ENCODE measurements around the gene CMKLR1.

CMKLR1 gene

GRCh38 chr12:108254030-108254429 is 85.1 kb downstream of the CMKLR1 start:
- H3K4me1 ChIP-seq (ENCODE audit: control insufficient read depth in 1 of 2, insufficient read depth in 2 of 2, low read length in 2 of 2), result no peaks in the 10 kb centered on the region
- H3K27ac ChIP-seq (ENCODE audit: low read depth, low read length), result no peak overlapping the region

GRCh38 chr12:108253540-108253939 is 85.6 kb downstream of the CMKLR1 start:
- H3K27me3 ChIP-seq (ENCODE audit: control insufficient read depth in 1 of 2, insufficient read depth in 2 of 2, low read length in 2 of 2), result no peaks in the 10 kb centered on the region
- H3K4me3 ChIP-seq (ENCODE audit: low read depth in 1 of 2, low read length in 2 of 2), result no peak overlapping the region
- H3K9ac ChIP-seq (ENCODE audit: low read depth in 1 of 2, low read length in 2 of 2), result no peak overlapping the region
- H3K36me3 ChIP-seq (ENCODE audit: control insufficient read depth in 1 of 2, insufficient read depth in 2 of 2, low read length in 2 of 2), result no peaks in the 10 kb centered on the region
- H3K9me3 ChIP-seq (ENCODE audit: control insufficient read depth in 1 of 2, low read length in 2 of 2), result no peaks in the 10 kb centered on the region
- no peaks in the 10 kb centered on the region for H3K4me1 ChIP-seq (ENCODE audit: control insufficient read depth in 1 of 2, insufficient read depth in 2 of 2, low read length in 2 of 2)
- H3K27ac ChIP-seq (ENCODE audit: low read depth, low read length), result no peak overlapping the region

More at GRCh38 chr12:108254030-108254429, 85.1 kb downstream of the CMKLR1 start:
- Histone ChIP-seq H3K27me3 (ENCODE audit: control insufficient read depth in 1 of 2, insufficient read depth in 2 of 2, low read length in 2 of 2) (no peaks in the 10 kb centered on the region), H3K4me3 (ENCODE audit: low read depth in 1 of 2, low read length in 2 of 2) (no peak overlapping the region), H3K9ac (ENCODE audit: low read depth in 1 of 2, low read length in 2 of 2) (no peak overlapping the region), H3K36me3 (ENCODE audit: control insufficient read depth in 1 of 2, insufficient read depth in 2 of 2, low read length in 2 of 2) (no peaks in the 10 kb centered on the region), H3K9me3 (ENCODE audit: control insufficient read depth in 1 of 2, low read length in 2 of 2) (no peaks in the 10 kb centered on the region)

GRCh38 chr12:108252523-108252922 is 86.6 kb downstream of the CMKLR1 start:
- Histone ChIP-seq H3K36me3 (ENCODE audit: control insufficient read depth in 1 of 2, insufficient read depth in 2 of 2, low read length in 2 of 2) (no peaks in the 10 kb centered on the region), H3K27ac (ENCODE audit: low read depth, low read length) (no peak overlapping the region), H3K9ac (ENCODE audit: low read depth in 1 of 2, low read length in 2 of 2) (no peak overlapping the region), H3K27me3 (ENCODE audit: control insufficient read depth in 1 of 2, insufficient read depth in 2 of 2, low read length in 2 of 2) (no peaks in the 10 kb centered on the region), H3K9me3 (ENCODE audit: control insufficient read depth in 1 of 2, low read length in 2 of 2) (no peaks in the 10 kb centered on the region), H3K4me3 (ENCODE audit: low read depth in 1 of 2, low read length in 2 of 2) (no peak overlapping the region), H3K4me1 (ENCODE audit: control insufficient read depth in 1 of 2, insufficient read depth in 2 of 2, low read length in 2 of 2) (no peaks in the 10 kb centered on the region)

GRCh38 chr12:108248011-108248410 is 91.1 kb downstream of the CMKLR1 start:
- no peaks in the 10 kb centered on the region for H3K9me3 ChIP-seq (ENCODE audit: control insufficient read depth in 1 of 2, low read length in 2 of 2)
- H3K9ac ChIP-seq (ENCODE audit: low read depth in 1 of 2, low read length in 2 of 2), result no peak overlapping the region
- H3K4me1 ChIP-seq (ENCODE audit: control insufficient read depth in 1 of 2, insufficient read depth in 2 of 2, low read length in 2 of 2), result no peaks in the 10 kb centered on the region
- no peaks in the 10 kb centered on the region for H3K27me3 ChIP-seq (ENCODE audit: control insufficient read depth in 1 of 2, insufficient read depth in 2 of 2, low read length in 2 of 2)
- H3K36me3 ChIP-seq (ENCODE audit: control insufficient read depth in 1 of 2, insufficient read depth in 2 of 2, low read length in 2 of 2), result no peaks in the 10 kb centered on the region
- no peak overlapping the region for H3K4me3 ChIP-seq (ENCODE audit: low read depth in 1 of 2, low read length in 2 of 2)
- no peak overlapping the region for H3K27ac ChIP-seq (ENCODE audit: low read depth, low read length)

GRCh38 chr12:108247130-108247529 is 92.0 kb downstream of the CMKLR1 start:
- Histone ChIP-seq H3K36me3 (ENCODE audit: control insufficient read depth in 1 of 2, insufficient read depth in 2 of 2, low read length in 2 of 2) (no peaks in the 10 kb centered on the region), H3K4me1 (ENCODE audit: control insufficient read depth in 1 of 2, insufficient read depth in 2 of 2, low read length in 2 of 2) (no peaks in the 10 kb centered on the region), H3K9me3 (ENCODE audit: control insufficient read depth in 1 of 2, low read length in 2 of 2) (no peaks in the 10 kb centered on the region), H3K4me3 (ENCODE audit: low read depth in 1 of 2, low read length in 2 of 2) (no peak overlapping the region), H3K27me3 (ENCODE audit: control insufficient read depth in 1 of 2, insufficient read depth in 2 of 2, low read length in 2 of 2) (no peaks in the 10 kb centered on the region), H3K9ac (ENCODE audit: low read depth in 1 of 2, low read length in 2 of 2) (no peak overlapping the region), H3K27ac (ENCODE audit: low read depth, low read length) (no peak overlapping the region)

- H3K4me1 ChIP-seq (ENCODE audit: control insufficient read depth in 1 of 2, insufficient read depth in 2 of 2, low read length in 2 of 2), result no peaks in the 10 kb centered on the region
- no peak overlapping the region for H3K27ac ChIP-seq (ENCODE audit: low read depth, low read length)
- no peaks in the 10 kb centered on the region for H3K27me3 ChIP-seq (ENCODE audit: control insufficient read depth in 1 of 2, insufficient read depth in 2 of 2, low read length in 2 of 2)
- no peak overlapping the region for H3K4me3 ChIP-seq (ENCODE audit: low read depth in 1 of 2, low read length in 2 of 2)
- peaks cover 0 to 4% of the 10 kb centered on the region in 2 donors for H3K9me3 ChIP-seq (ENCODE audit: control insufficient read depth in 1 of 2, low read length in 2 of 2)
- H3K36me3 ChIP-seq (ENCODE audit: control insufficient read depth in 1 of 2, insufficient read depth in 2 of 2, low read length in 2 of 2), result no peaks in the 10 kb centered on the region
- no peak overlapping the region for H3K9ac ChIP-seq (ENCODE audit: low read depth in 1 of 2, low read length in 2 of 2)
Observed at GRCh38 chr12:108241986-108242703, 97.0 kb downstream of the CMKLR1 start.

- H3K36me3 ChIP-seq (ENCODE audit: control insufficient read depth in 1 of 2, insufficient read depth in 2 of 2, low read length in 2 of 2), result no peaks in the 10 kb centered on the region
- H3K9me3 ChIP-seq (ENCODE audit: control insufficient read depth in 1 of 2, low read length in 2 of 2), result peaks cover 0 to 4% of the 10 kb centered on the region in 2 donors
- H3K27ac ChIP-seq (ENCODE audit: low read depth, low read length), result no peak overlapping the region
- no peak overlapping the region for H3K4me3 ChIP-seq (ENCODE audit: low read depth in 1 of 2, low read length in 2 of 2)
- H3K27me3 ChIP-seq (ENCODE audit: control insufficient read depth in 1 of 2, insufficient read depth in 2 of 2, low read length in 2 of 2), result no peaks in the 10 kb centered on the region
- H3K9ac ChIP-seq (ENCODE audit: low read depth in 1 of 2, low read length in 2 of 2), result no peak overlapping the region
- no peaks in the 10 kb centered on the region for H3K4me1 ChIP-seq (ENCODE audit: control insufficient read depth in 1 of 2, insufficient read depth in 2 of 2, low read length in 2 of 2)
Observed at GRCh38 chr12:108240928-108241327, 98.2 kb downstream of the CMKLR1 start.

GRCh38 chr12:108240027-108240785 is 98.9 kb downstream of the CMKLR1 start:
- Histone ChIP-seq H3K9ac (ENCODE audit: low read depth in 1 of 2, low read length in 2 of 2) (no peak overlapping the region), H3K27ac (ENCODE audit: low read depth, low read length) (no peak overlapping the region), H3K27me3 (ENCODE audit: control insufficient read depth in 1 of 2, insufficient read depth in 2 of 2, low read length in 2 of 2) (no peaks in the 10 kb centered on the region), H3K9me3 (ENCODE audit: control insufficient read depth in 1 of 2, low read length in 2 of 2) (peaks cover 0 to 4% of the 10 kb centered on the region in 2 donors), H3K4me3 (ENCODE audit: low read depth in 1 of 2, low read length in 2 of 2) (no peak overlapping the region), H3K36me3 (ENCODE audit: control insufficient read depth in 1 of 2, insufficient read depth in 2 of 2, low read length in 2 of 2) (no peaks in the 10 kb centered on the region), H3K4me1 (ENCODE audit: control insufficient read depth in 1 of 2, insufficient read depth in 2 of 2, low read length in 2 of 2) (no peaks in the 10 kb centered on the region)

GRCh38 chr12:108239378-108239777 is 99.7 kb downstream of the CMKLR1 start:
- H3K4me1 ChIP-seq (ENCODE audit: control insufficient read depth in 1 of 2, insufficient read depth in 2 of 2, low read length in 2 of 2), result no peaks in the 10 kb centered on the region
- H3K4me3 ChIP-seq (ENCODE audit: low read depth in 1 of 2, low read length in 2 of 2), result no peak overlapping the region
- no peak overlapping the region for H3K9ac ChIP-seq (ENCODE audit: low read depth in 1 of 2, low read length in 2 of 2)
- no peaks in the 10 kb centered on the region for H3K36me3 ChIP-seq (ENCODE audit: control insufficient read depth in 1 of 2, insufficient read depth in 2 of 2, low read length in 2 of 2)
- peaks cover 0 to 4% of the 10 kb centered on the region in 2 donors for H3K9me3 ChIP-seq (ENCODE audit: control insufficient read depth in 1 of 2, low read length in 2 of 2)
- H3K27ac ChIP-seq (ENCODE audit: low read depth, low read length), result no peak overlapping the region
- H3K27me3 ChIP-seq (ENCODE audit: control insufficient read depth in 1 of 2, insufficient read depth in 2 of 2, low read length in 2 of 2), result no peaks in the 10 kb centered on the region

GRCh38 chr12:108238474-108238873 is 100.6 kb downstream of the CMKLR1 start:
- H3K27me3 ChIP-seq (ENCODE audit: control insufficient read depth in 1 of 2, insufficient read depth in 2 of 2, low read length in 2 of 2), result no peaks in the 10 kb centered on the region
- H3K27ac ChIP-seq (ENCODE audit: low read depth, low read length), result no peak overlapping the region
- H3K9ac ChIP-seq (ENCODE audit: low read depth in 1 of 2, low read length in 2 of 2), result no peak overlapping the region
- H3K4me1 ChIP-seq (ENCODE audit: control insufficient read depth in 1 of 2, insufficient read depth in 2 of 2, low read length in 2 of 2), result no peaks in the 10 kb centered on the region
- no peak overlapping the region for H3K4me3 ChIP-seq (ENCODE audit: low read depth in 1 of 2, low read length in 2 of 2)
- peaks cover 0 to 4% of the 10 kb centered on the region in 2 donors for H3K9me3 ChIP-seq (ENCODE audit: control insufficient read depth in 1 of 2, low read length in 2 of 2)
- no peaks in the 10 kb centered on the region for H3K36me3 ChIP-seq (ENCODE audit: control insufficient read depth in 1 of 2, insufficient read depth in 2 of 2, low read length in 2 of 2)

All from duodenal mucosa (tissue), 2 donors.